B cell (primary cell): ENCODE data around the gene MPST.

Source experiments
- CTCF ChIP-seq: fragments of 200-600 bp; IDR thresholded peaks from one replicate; pipeline ENCODE4 v1.8.0; 2022; ENCODE audit warnings: antibody characterized with exemption, mild to moderate bottlenecking
- EZH2 ChIP-seq: IDR thresholded peaks from 2 replicates; pipeline ENCODE4 v1.6.1; 2012; ENCODE audit warnings: borderline replicate concordance, low read depth, mild to moderate bottlenecking, moderate library complexity, low read length; ENCODE audit not compliant: insufficient read depth, poor library complexity, severe bottlenecking

GRCh38 chr22:36990457-36990856 lies 29.1 kb upstream of the MPST start:
- TF ChIP-seq CTCF (no peak), EZH2 (no peak)
